Neural cell (in vitro differentiated cells): ENCODE data around the gene ANKRD33.

Experiments used
- EP300 ChIP-seq: fragments of 450-650 bp; conservative IDR thresholded peaks from 2 replicates; pipeline ENCODE4 v1.6.1; 2014; ENCODE audit warnings: antibody characterized with exemption, mild to moderate bottlenecking, moderate library complexity; ENCODE audit not compliant: poor library complexity, severe bottlenecking
- EZH2 ChIP-seq: fragments of 200-600, 300-800 bp; shearing (Covaris generic), sonication (generic); IDR thresholded peaks from 2 replicates; pipeline ENCODE4 v1.6.1; 2014; ENCODE audit warnings: antibody characterized with exemption, low read length, borderline replicate concordance, mild to moderate bottlenecking; ENCODE audit not compliant: insufficient read depth, poor library complexity, severe bottlenecking
- MXI1 ChIP-seq: fragments of 450-650 bp; conservative IDR thresholded peaks from 2 replicates; pipeline ENCODE4 v1.6.1; 2014; ENCODE audit warnings: antibody characterized with exemption, mild to moderate bottlenecking; ENCODE audit not compliant: poor library complexity, severe bottlenecking
- POLR2AphosphoS5 ChIP-seq: IDR thresholded peaks from 2 replicates; pipeline ENCODE4 v1.6.1; 2012
- TAF1 ChIP-seq: IDR thresholded peaks from 2 replicates; pipeline ENCODE4 v1.6.1; 2012; ENCODE audit warnings: low read depth
- TF ChIP-seq, protein P1 (sequence below): fragments of 450-650 bp; IDR thresholded peaks from 2 replicates; pipeline ENCODE4 v1.5.1; 2014; ENCODE audit warnings: antibody characterized with exemption, mild to moderate bottlenecking, moderate library complexity; ENCODE audit not compliant: poor library complexity, severe bottlenecking
- TF ChIP-seq, protein P2 (sequence below): IDR thresholded peaks from 2 replicates; pipeline ENCODE4 v1.6.1; 2012; ENCODE audit warnings: borderline replicate concordance

DNA sequence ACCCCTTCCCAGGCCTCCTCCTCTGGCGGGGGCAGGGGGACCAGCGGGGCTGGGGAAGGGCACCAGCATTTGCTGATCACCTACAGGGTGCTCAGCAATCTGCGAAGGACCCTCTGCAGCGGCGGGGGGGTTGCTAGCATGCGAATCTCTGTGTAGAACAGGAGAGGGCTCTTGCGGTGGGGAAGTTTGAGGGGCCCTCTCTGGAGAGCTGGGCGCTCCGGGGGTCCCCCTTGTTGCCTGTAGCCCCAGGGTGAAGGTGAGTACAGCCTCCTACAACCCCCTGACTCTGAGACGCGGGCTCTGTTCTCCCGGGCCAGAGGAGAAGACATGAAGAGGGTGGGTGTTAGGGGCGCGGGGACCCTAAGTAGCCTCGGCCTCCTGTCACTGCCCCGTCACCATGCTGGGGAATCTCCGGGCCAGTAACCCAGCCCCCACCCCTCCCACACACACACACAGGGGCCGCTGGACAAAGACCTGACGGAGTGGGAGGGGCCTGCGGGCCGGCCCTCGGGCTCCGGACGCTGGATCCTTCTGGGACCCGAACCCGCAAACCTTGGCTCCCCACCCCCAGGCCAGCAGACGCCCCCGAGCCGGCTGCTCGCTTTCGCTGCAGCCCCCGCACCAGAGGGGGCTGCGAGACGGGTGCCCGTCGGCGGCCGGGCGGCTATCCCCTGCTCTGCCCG is 40.1 kb upstream of the ANKRD33 start:
- TF ChIP-seq, protein P1, sequence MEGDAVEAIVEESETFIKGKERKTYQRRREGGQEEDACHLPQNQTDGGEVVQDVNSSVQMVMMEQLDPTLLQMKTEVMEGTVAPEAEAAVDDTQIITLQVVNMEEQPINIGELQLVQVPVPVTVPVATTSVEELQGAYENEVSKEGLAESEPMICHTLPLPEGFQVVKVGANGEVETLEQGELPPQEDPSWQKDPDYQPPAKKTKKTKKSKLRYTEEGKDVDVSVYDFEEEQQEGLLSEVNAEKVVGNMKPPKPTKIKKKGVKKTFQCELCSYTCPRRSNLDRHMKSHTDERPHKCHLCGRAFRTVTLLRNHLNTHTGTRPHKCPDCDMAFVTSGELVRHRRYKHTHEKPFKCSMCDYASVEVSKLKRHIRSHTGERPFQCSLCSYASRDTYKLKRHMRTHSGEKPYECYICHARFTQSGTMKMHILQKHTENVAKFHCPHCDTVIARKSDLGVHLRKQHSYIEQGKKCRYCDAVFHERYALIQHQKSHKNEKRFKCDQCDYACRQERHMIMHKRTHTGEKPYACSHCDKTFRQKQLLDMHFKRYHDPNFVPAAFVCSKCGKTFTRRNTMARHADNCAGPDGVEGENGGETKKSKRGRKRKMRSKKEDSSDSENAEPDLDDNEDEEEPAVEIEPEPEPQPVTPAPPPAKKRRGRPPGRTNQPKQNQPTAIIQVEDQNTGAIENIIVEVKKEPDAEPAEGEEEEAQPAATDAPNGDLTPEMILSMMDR: no peak
- TF ChIP-seq EP300 (no peak), POLR2AphosphoS5 (no peak), EZH2 (no peak), MXI1 (no peak), TAF1 (no peak)
- TF ChIP-seq, protein P2, sequence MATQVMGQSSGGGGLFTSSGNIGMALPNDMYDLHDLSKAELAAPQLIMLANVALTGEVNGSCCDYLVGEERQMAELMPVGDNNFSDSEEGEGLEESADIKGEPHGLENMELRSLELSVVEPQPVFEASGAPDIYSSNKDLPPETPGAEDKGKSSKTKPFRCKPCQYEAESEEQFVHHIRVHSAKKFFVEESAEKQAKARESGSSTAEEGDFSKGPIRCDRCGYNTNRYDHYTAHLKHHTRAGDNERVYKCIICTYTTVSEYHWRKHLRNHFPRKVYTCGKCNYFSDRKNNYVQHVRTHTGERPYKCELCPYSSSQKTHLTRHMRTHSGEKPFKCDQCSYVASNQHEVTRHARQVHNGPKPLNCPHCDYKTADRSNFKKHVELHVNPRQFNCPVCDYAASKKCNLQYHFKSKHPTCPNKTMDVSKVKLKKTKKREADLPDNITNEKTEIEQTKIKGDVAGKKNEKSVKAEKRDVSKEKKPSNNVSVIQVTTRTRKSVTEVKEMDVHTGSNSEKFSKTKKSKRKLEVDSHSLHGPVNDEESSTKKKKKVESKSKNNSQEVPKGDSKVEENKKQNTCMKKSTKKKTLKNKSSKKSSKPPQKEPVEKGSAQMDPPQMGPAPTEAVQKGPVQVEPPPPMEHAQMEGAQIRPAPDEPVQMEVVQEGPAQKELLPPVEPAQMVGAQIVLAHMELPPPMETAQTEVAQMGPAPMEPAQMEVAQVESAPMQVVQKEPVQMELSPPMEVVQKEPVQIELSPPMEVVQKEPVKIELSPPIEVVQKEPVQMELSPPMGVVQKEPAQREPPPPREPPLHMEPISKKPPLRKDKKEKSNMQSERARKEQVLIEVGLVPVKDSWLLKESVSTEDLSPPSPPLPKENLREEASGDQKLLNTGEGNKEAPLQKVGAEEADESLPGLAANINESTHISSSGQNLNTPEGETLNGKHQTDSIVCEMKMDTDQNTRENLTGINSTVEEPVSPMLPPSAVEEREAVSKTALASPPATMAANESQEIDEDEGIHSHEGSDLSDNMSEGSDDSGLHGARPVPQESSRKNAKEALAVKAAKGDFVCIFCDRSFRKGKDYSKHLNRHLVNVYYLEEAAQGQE: no peak
